ENCODE measurements around the gene HILPDA. TPM values are rescaled to one million over a fixed set of nuclear protein-coding genes. Genes with fewer than 3 reads are reported as not detected.

Gene HILPDA
- 33.1 TPM for polyA plus RNA-seq (2013, experiment 1 of 2)
- polyA plus RNA-seq (2013, experiment 2 of 2), result 32.6 TPM

DNA sequence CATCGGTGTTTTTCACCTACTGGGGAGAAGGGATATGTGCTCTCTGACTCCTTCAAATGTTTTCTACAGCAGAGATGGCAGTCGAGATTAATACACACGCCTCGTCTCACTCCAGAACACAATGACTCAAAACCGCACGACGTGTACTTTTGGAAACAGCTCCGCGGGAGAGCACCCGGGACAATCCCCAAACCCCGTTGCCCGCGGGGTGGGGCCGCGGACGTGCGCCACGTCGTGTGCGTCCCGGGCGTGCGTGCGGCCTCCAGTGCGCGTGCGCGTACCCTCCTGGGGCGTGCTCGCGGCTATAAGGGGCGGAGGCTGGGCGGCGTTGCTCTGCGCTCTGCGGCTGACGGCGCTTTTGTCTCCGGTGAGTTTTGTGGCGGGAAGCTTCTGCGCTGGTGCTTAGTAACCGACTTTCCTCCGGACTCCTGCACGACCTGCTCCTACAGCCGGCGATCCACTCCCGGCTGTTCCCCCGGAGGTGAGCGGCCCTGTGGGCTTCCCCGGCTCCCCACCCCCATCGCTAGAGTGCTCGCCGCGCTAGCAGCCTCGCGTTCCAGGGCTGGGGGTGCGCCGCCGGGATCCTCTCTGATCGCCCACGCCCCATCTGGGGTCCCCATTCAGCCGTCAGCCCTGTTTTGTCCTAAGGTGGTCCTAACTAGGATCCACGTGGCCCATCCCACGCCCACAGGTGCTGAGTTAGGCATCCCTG lies at the start of gene HILPDA:
Gene HILPDA (plus strand): TSS at position 336 of the 712 bp plus-strand sequence. CDS start 1,391 bp downstream, outside the sequence.
- Histone ChIP-seq H3K27ac (ENCODE audit: low read depth, low read length) (peak within 1 kb of the TSS; percentile 91), H3K9me3 (ENCODE audit: insufficient read depth, low read depth, low read length) (no peaks in the 10 kb centered on the region), H3K4me3 (ENCODE audit: low read length) (peak within 1 kb of the TSS; percentile 95), H3K36me3 (ENCODE audit: insufficient read depth, low read length) (peaks cover 27% of the 10 kb centered on the region), H3K27me3 (ENCODE audit: insufficient read depth, low read length) (no peaks in the 10 kb centered on the region), H3K4me1 (ENCODE audit: insufficient read depth, low read length) (peaks cover 30% of the 10 kb centered on the region), H3K9ac (ENCODE audit: low read depth, low read length) (peak within 1 kb of the TSS; percentile 99)
- under 1% methylated on average over 64 of the region's 64 CpGs for WGBS

DNA sequence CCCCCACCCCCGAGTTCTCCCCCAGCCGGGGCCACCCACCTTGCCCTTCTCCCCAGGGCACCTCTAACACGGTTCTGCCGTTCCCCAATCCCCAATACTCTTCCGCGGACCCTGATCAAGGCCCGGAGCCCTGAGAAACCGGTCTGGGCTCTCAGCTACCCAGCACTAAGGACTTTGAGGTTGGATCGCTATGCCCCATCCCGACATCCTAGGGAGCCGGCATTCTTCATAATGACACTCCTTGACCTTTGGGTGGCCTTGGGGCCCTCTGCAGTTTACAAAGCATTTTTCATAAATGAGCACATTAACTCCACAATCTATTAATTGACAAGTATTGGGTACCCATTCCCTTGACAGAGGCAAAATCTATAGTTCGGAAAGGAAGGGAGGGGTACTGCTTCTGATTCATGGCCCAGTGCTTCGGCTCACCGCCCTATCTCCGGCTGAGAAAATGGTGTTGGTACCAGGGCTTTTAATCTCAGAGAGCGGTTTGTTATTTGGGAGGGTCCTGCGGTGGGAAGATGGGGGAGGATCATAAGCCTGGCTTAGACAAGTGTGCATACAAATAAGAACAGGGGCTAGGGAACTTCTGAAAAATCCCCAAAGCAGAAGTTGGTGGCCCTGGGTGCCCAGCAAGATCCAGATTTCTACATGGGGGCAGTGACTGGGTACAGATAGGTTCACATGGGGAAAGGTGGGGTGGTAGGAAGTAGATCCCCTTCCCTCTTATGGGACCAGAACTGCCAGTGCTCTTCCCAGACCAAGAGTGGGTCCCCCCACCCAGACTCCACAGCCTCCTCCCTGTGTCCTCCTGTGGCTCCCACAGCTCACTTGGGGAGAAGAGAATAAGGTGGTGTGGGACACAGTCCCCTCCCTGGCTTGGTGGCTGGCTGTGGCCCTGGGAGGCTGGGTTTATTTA lies 49.1 kb upstream of the HILPDA start:
- Histone ChIP-seq H3K27me3 (ENCODE audit: insufficient read depth, low read length) (peaks cover 77% of the 10 kb centered on the region), H3K4me1 (ENCODE audit: insufficient read depth, low read length) (peaks cover 38% of the 10 kb centered on the region; the same call in 1 of the 2 replicates)

DNA sequence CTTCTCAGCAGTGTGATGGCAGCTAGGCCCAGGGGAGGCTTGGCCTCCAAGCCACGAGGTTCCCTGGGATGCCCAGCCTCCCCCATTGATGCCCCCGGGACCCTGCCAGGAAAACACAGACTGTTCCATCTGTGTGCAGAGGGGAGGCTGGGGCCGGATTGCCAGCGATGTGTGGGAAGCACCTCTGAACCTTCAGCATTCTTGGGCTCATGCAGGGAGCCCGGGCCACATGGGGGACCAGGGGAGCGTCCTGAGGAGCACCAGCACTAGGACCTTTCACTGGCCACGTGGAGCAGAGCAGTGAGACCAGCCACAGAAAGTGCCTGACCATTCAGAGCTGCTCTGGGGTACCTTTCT lies 48.5 kb upstream of the HILPDA start:
- no peak overlapping the region for H3K4me3 ChIP-seq (ENCODE audit: low read length)
- H3K9ac ChIP-seq (ENCODE audit: low read depth, low read length), result no peak overlapping the region
- 79% methylated on average over 7 of the region's 7 CpGs for WGBS
- peaks cover 83% of the 10 kb centered on the region for H3K27me3 ChIP-seq (ENCODE audit: insufficient read depth, low read length)
- no peaks in the 10 kb centered on the region for H3K9me3 ChIP-seq (ENCODE audit: insufficient read depth, low read depth, low read length)
- no peak overlapping the region for H3K27ac ChIP-seq (ENCODE audit: low read depth, low read length)
- no peaks in the 10 kb centered on the region for H3K36me3 ChIP-seq (ENCODE audit: insufficient read depth, low read length)
- peaks cover 38% of the 10 kb centered on the region; the same call in 1 of the 2 replicates for H3K4me1 ChIP-seq (ENCODE audit: insufficient read depth, low read length)

More for the DNA sequence above, 49.1 kb upstream of the HILPDA start:
- peak overlapping the region; percentile 29; the same call in 1 of the 2 replicates for H3K4me3 ChIP-seq (ENCODE audit: low read length)
- no peak overlapping the region for H3K9ac ChIP-seq (ENCODE audit: low read depth, low read length)
- no peaks in the 10 kb centered on the region for H3K36me3 ChIP-seq (ENCODE audit: insufficient read depth, low read length)
- H3K9me3 ChIP-seq (ENCODE audit: insufficient read depth, low read depth, low read length), result no peaks in the 10 kb centered on the region
- no peak overlapping the region for H3K27ac ChIP-seq (ENCODE audit: low read depth, low read length)
- WGBS, result 34% methylated on average over 16 of the region's 17 CpGs

- Histone ChIP-seq H3K4me1 (ENCODE audit: insufficient read depth, low read length) (peaks cover 38% of the 10 kb centered on the region; the same call in 1 of the 2 replicates), H3K4me3 (ENCODE audit: low read length) (no peak overlapping the region), H3K9ac (ENCODE audit: low read depth, low read length) (no peak overlapping the region), H3K27me3 (ENCODE audit: insufficient read depth, low read length) (peaks cover 88% of the 10 kb centered on the region), H3K27ac (ENCODE audit: low read depth, low read length) (no peak overlapping the region), H3K9me3 (ENCODE audit: insufficient read depth, low read depth, low read length) (no peaks in the 10 kb centered on the region), H3K36me3 (ENCODE audit: insufficient read depth, low read length) (no peaks in the 10 kb centered on the region)
- WGBS, result 52% methylated on average over 11 of the region's 11 CpGs
These were observed 47.6 kb upstream of the HILPDA start for GRCh38 chr7:128407751-128408708.

- Histone ChIP-seq H3K27ac (ENCODE audit: low read depth, low read length) (no peak overlapping the region), H3K9ac (ENCODE audit: low read depth, low read length) (no peak overlapping the region; the same call in 1 of the 2 replicates), H3K4me1 (ENCODE audit: insufficient read depth, low read length) (peaks cover 36% of the 10 kb centered on the region; the same call in 1 of the 2 replicates)
These were observed 46.7 kb upstream of the HILPDA start for GRCh38 chr7:128408709-128409595.

GRCh38 chr7:128409596-128410450 lies 45.9 kb upstream of the HILPDA start, which contains the start of gene IMPDH1:
Gene IMPDH1 (minus strand): TSS chr7:128409982. CDS start chr7:128409901, 81 bp downstream.
- Histone ChIP-seq H3K4me1 (ENCODE audit: insufficient read depth, low read length) (peaks cover 28% of the 10 kb centered on the region; the same call in 1 of the 2 replicates), H3K9ac (ENCODE audit: low read depth, low read length) (peak within 1 kb of the TSS; percentile 49), H3K9me3 (ENCODE audit: insufficient read depth, low read depth, low read length) (no peaks in the 10 kb centered on the region), H3K27ac (ENCODE audit: low read depth, low read length) (no peak within 1 kb of the TSS), H3K4me3 (ENCODE audit: low read length) (peak within 1 kb of the TSS; percentile 73), H3K27me3 (ENCODE audit: insufficient read depth, low read length) (peaks cover 85% of the 10 kb centered on the region), H3K36me3 (ENCODE audit: insufficient read depth, low read length) (no peaks in the 10 kb centered on the region)
- under 1% methylated on average over 87 of the region's 87 CpGs for WGBS

More at GRCh38 chr7:128408709-128409595, 46.7 kb upstream of the HILPDA start:
- peak overlapping the region; percentile 73 for H3K4me3 ChIP-seq (ENCODE audit: low read length)
- H3K27me3 ChIP-seq (ENCODE audit: insufficient read depth, low read length), result peaks cover 92% of the 10 kb centered on the region
- no peaks in the 10 kb centered on the region for H3K9me3 ChIP-seq (ENCODE audit: insufficient read depth, low read depth, low read length)
- 10% methylated on average over 22 of the region's 25 CpGs for WGBS
- no peaks in the 10 kb centered on the region for H3K36me3 ChIP-seq (ENCODE audit: insufficient read depth, low read length)

GRCh38 chr7:128410451-128410753 lies 45.3 kb upstream of the HILPDA start:
- peak overlapping the region; percentile 73 for H3K4me3 ChIP-seq (ENCODE audit: low read length)
- no peaks in the 10 kb centered on the region for H3K9me3 ChIP-seq (ENCODE audit: insufficient read depth, low read depth, low read length)
- peak overlapping the region; percentile 49; the same call in 1 of the 2 replicates for H3K9ac ChIP-seq (ENCODE audit: low read depth, low read length)
- no peak overlapping the region for H3K27ac ChIP-seq (ENCODE audit: low read depth, low read length)
- peaks cover 24% of the 10 kb centered on the region; the same call in 1 of the 2 replicates for H3K4me1 ChIP-seq (ENCODE audit: insufficient read depth, low read length)
- no peaks in the 10 kb centered on the region for H3K36me3 ChIP-seq (ENCODE audit: insufficient read depth, low read length)
- H3K27me3 ChIP-seq (ENCODE audit: insufficient read depth, low read length), result peaks cover 84% of the 10 kb centered on the region
- WGBS, result 20% methylated on average over 6 of the region's 6 CpGs

GRCh38 chr7:128415217-128415785 lies 40.4 kb upstream of the HILPDA start:
- WGBS, result 85% methylated on average over 4 of the region's 4 CpGs
- Histone ChIP-seq H3K4me3 (ENCODE audit: low read length) (no peak overlapping the region), H3K4me1 (ENCODE audit: insufficient read depth, low read length) (peaks cover 4% of the 10 kb centered on the region; the same call in 1 of the 2 replicates), H3K9me3 (ENCODE audit: insufficient read depth, low read depth, low read length) (no peaks in the 10 kb centered on the region), H3K27me3 (ENCODE audit: insufficient read depth, low read length) (peaks cover 57% of the 10 kb centered on the region), H3K9ac (ENCODE audit: low read depth, low read length) (no peak overlapping the region), H3K27ac (ENCODE audit: low read depth, low read length) (no peak overlapping the region), H3K36me3 (ENCODE audit: insufficient read depth, low read length) (no peaks in the 10 kb centered on the region)

- Histone ChIP-seq H3K4me3 (ENCODE audit: low read length) (no peak overlapping the region), H3K4me1 (ENCODE audit: insufficient read depth, low read length) (no peaks in the 10 kb centered on the region), H3K9me3 (ENCODE audit: insufficient read depth, low read depth, low read length) (no peaks in the 10 kb centered on the region), H3K27ac (ENCODE audit: low read depth, low read length) (no peak overlapping the region), H3K36me3 (ENCODE audit: insufficient read depth, low read length) (no peaks in the 10 kb centered on the region), H3K27me3 (ENCODE audit: insufficient read depth, low read length) (peaks cover 40% of the 10 kb centered on the region), H3K9ac (ENCODE audit: low read depth, low read length) (no peak overlapping the region)
- 87% methylated on average over 2 of the region's 3 CpGs for WGBS
These were observed 38.6 kb upstream of the HILPDA start for GRCh38 chr7:128417071-128417470.

Data from HUES64 (cell line).